Cardiac muscle cell (in vitro differentiated cells and primary cell): ENCODE measurements around the gene USP43. TPM values are rescaled to one million over a fixed set of nuclear protein-coding genes. Genes with fewer than 3 reads are reported as not detected.

Experiments
- DNase-seq, 2 donors: peaks; one replicate each; pipeline versions ENCODE4 v3.0.0 to v3.0.0-alpha.2; 2010 to 2017; ENCODE audit warnings: low read depth in 1 of 2, low spot score in 1 of 2
- H3K27ac ChIP-seq: fragments of 200-600 bp; sonication (generic); 2 replicates; pipeline ENCODE4 v1.5.1; 2016
- H3K27me3 ChIP-seq: fragments of 200-600 bp; sonication (generic); 2 replicates; pipeline ENCODE4 v1.6.0; 2016; ENCODE audit warnings: control low read depth
- H3K36me3 ChIP-seq: fragments of 200-600 bp; sonication (generic); 2 replicates; pipeline ENCODE4 v1.5.1; 2016; ENCODE audit warnings: control low read depth
- H3K4me1 ChIP-seq: fragments of 200-600 bp; sonication (generic); 2 replicates; pipeline ENCODE4 v1.8.1; 2017; ENCODE audit warnings: low read depth, mild to moderate bottlenecking, mixed run types
- H3K4me3 ChIP-seq: fragments of 200-600 bp; sonication (generic); 2 replicates; pipeline ENCODE4 v1.5.1; 2016; ENCODE audit warnings: mild to moderate bottlenecking
- H3K9me3 ChIP-seq: fragments of 200-600 bp; sonication (generic); 2 replicates; pipeline ENCODE4 v1.5.1; 2017; ENCODE audit warnings: low read depth, mild to moderate bottlenecking, control low read depth
- CTCF ChIP-seq: IDR thresholded peaks from 2 replicates; pipeline ENCODE4 v1.5.1; 2012; ENCODE audit warnings: low read depth, mild to moderate bottlenecking, low read length
- polyA plus RNA-seq: library from polyadenylated mRNA; unstranded; fragments of >200 nt; fragmentation: Nextera tagmentation; extraction: Ambion mirVana; gene quantifications from 2 replicates; pipeline ENCODE4 v1.2.1, GENCODE V29; 2016
- total RNA-seq: library from RNA; depleted of rRNA; stranded (reverse); fragments of >200 nt; gene quantifications from 2 replicates; pipeline ENCODE4 v1.2.3, GENCODE V29; 2016

Gene USP43
- total and polyA plus RNA-seq, 2 experiments from 2014 or later, result 1.7 to 2.8 TPM

DNA sequence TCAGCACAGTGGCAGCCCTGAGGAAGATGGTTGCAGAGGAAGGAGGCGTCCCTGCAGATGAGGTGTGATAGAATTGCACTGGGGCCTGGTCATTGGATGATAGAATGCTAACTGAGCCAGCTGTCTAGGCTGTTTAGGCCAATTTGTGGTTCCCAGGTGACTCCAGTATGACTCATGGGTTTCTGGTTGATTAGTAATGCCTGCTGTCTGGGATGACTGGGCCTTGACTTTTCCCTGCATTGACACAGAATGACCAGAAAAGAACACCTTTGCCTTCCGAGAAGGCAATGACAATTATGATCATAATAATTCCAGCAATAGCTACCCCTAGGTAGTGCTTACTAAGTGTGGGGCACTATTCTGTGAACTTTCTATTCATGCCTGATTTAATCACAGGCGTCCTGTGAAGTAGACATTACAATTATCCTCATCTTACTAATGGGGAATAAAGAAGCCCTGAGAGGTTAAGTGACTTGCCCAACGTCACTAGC, 31.5 kb downstream of the USP43 start:
- Histone ChIP-seq H3K36me3 (no peaks in the 10 kb centered on the region), H3K4me3 (no peak overlapping the region), H3K27ac (no peak overlapping the region), H3K4me1 (no peaks in the 10 kb centered on the region), H3K9me3 (no peaks in the 10 kb centered on the region), H3K27me3 (no peaks in the 10 kb centered on the region)
- no peak for TF ChIP-seq CTCF
- DNase-seq, result no peak

DNA sequence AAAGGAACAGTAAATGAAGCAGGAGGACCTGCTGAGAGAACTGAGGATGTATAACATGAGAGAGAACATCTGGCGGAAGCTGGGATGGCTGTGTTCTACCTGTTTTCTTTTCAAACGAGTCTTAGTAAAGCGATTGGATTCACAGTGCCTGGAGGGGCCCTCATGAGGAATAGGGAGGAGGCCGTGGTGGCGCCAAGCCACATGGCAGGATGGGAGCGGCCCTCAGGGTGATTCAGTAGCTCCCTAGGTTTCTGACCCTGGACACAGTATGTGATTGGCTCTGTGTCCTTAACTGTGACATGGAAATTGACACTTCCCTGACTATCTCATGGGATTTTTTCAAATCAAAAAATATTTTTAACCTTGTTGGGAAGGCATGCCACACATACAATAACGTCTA, 32.1 kb downstream of the USP43 start:
- no peak overlapping the region for H3K27ac ChIP-seq
- no peak overlapping the region for H3K4me3 ChIP-seq
- H3K36me3 ChIP-seq, result no peaks in the 10 kb centered on the region
- no peaks in the 10 kb centered on the region for H3K27me3 ChIP-seq
- H3K4me1 ChIP-seq, result no peaks in the 10 kb centered on the region
- no peak for TF ChIP-seq CTCF
- DNase-seq, result no peak
- no peaks in the 10 kb centered on the region for H3K9me3 ChIP-seq

GRCh38 chr17:9677896-9678295, 32.6 kb downstream of the USP43 start:
- H3K4me3 ChIP-seq, result no peak overlapping the region
- H3K27me3 ChIP-seq, result no peaks in the 10 kb centered on the region
- H3K4me1 ChIP-seq, result no peaks in the 10 kb centered on the region
- H3K36me3 ChIP-seq, result no peaks in the 10 kb centered on the region
- no peak for DNase-seq
- H3K9me3 ChIP-seq, result no peaks in the 10 kb centered on the region
- no peak overlapping the region for H3K27ac ChIP-seq
- TF ChIP-seq CTCF, result no peak

GRCh38 chr17:9684955-9685621, 39.8 kb downstream of the USP43 start:
- no peaks in the 10 kb centered on the region for H3K9me3 ChIP-seq
- H3K4me1 ChIP-seq, result no peaks in the 10 kb centered on the region
- H3K27me3 ChIP-seq, result no peaks in the 10 kb centered on the region
- DNase-seq, result no peak
- TF ChIP-seq CTCF, result no peak
- no peak overlapping the region for H3K27ac ChIP-seq
- H3K36me3 ChIP-seq, result no peaks in the 10 kb centered on the region
- H3K4me3 ChIP-seq, result no peak overlapping the region

- DNase-seq, result no peak
- Histone ChIP-seq H3K36me3 (no peaks in the 10 kb centered on the region), H3K4me1 (no peaks in the 10 kb centered on the region), H3K4me3 (no peak overlapping the region), H3K27ac (no peak overlapping the region), H3K27me3 (no peaks in the 10 kb centered on the region), H3K9me3 (no peaks in the 10 kb centered on the region)
- no peak for TF ChIP-seq CTCF
These were observed 48.4 kb downstream of the USP43 start for GRCh38 chr17:9693755-9694154.
